BLaER1 (cell line): ENCODE data around the gene ARIH1.
A peak's percentile ranks its signal among the peaks of the same experiment; 100 is the strongest.
"Not testable (repeated sequence)": the region's sequence is repeated elsewhere in the genome, so short reads cannot be mapped to it uniquely, and the experiment has no call there.

ENCODE experiments used
- H3K27ac ChIP-seq: shearing (Covaris generic); formaldehyde crosslinking; 2 replicates; pipeline ENCODE4 v1.8.1; 2022
- H3K27me3 ChIP-seq: shearing (Covaris generic); formaldehyde crosslinking; 2 replicates; pipeline ENCODE4 v1.8.1; 2022
- H3K36me3 ChIP-seq: shearing (Covaris generic); formaldehyde crosslinking; 2 replicates; pipeline ENCODE4 v1.8.1; 2022
- H3K4me1 ChIP-seq: shearing (Covaris generic); formaldehyde crosslinking; 2 replicates; pipeline ENCODE4 v1.8.1; 2022
- H3K4me2 ChIP-seq: shearing (Covaris generic); formaldehyde crosslinking; 2 replicates; pipeline ENCODE4 v1.8.1; 2022
- H3K4me3 ChIP-seq: shearing (Covaris generic); formaldehyde crosslinking; 2 replicates; pipeline ENCODE4 v1.8.1; 2022
- H3K9ac ChIP-seq: shearing (Covaris generic); formaldehyde crosslinking; 2 replicates; pipeline ENCODE4 v1.8.1; 2022
- H3K9me3 ChIP-seq: shearing (Covaris generic); formaldehyde crosslinking; 2 replicates; pipeline ENCODE4 v1.8.1; 2022
- H4K20me1 ChIP-seq: shearing (Covaris generic); formaldehyde crosslinking; 2 replicates; pipeline ENCODE4 v1.8.1; 2022
- Cebpa-rat ChIP-seq: shearing (Covaris generic); IDR thresholded peaks from 2 replicates; pipeline ENCODE4 v1.8.1; 2022

The ARIH1 gene

GRCh38 chr15:72614810-72615532 lies 140.8 kb downstream of the ARIH1 start:
- H3K36me3 ChIP-seq: no peaks in the 10 kb centered on the region
- no peak overlapping the region for H3K9ac ChIP-seq
- no peaks in the 10 kb centered on the region for H3K4me1 ChIP-seq
- H3K4me2 ChIP-seq: no peak overlapping the region
- no peak for TF ChIP-seq Cebpa-rat
- no peak overlapping the region for H3K4me3 ChIP-seq
- H3K9me3 ChIP-seq: no peaks in the 10 kb centered on the region
- H3K27me3 ChIP-seq: no peaks in the 10 kb centered on the region
- H4K20me1 ChIP-seq: no peaks in the 10 kb centered on the region
- no peak overlapping the region for H3K27ac ChIP-seq

GRCh38 chr15:72615533-72616233 lies 141.6 kb downstream of the ARIH1 start:
- H3K4me2 ChIP-seq, H3K36me3 ChIP-seq, H4K20me1 ChIP-seq, H3K9ac ChIP-seq, H3K4me1 ChIP-seq, H3K4me3 ChIP-seq, H3K27ac ChIP-seq, H3K9me3 ChIP-seq, H3K27me3 ChIP-seq: not testable (repeated sequence)

GRCh38 chr15:72616491-72617210 lies 142.5 kb downstream of the ARIH1 start:
- H3K4me3 ChIP-seq: no peak overlapping the region
- H3K9me3 ChIP-seq: no peaks in the 10 kb centered on the region
- H3K36me3 ChIP-seq: no peaks in the 10 kb centered on the region
- H3K9ac ChIP-seq: no peak overlapping the region
- no peak overlapping the region for H3K27ac ChIP-seq
- no peaks in the 10 kb centered on the region for H3K4me1 ChIP-seq
- no peak for TF ChIP-seq Cebpa-rat
- H4K20me1 ChIP-seq: no peaks in the 10 kb centered on the region
- no peaks in the 10 kb centered on the region for H3K27me3 ChIP-seq
- 0 out of 2 replicates have a peak overlapping the region, but pooled peaks have one; percentile 26 for H3K4me2 ChIP-seq

GRCh38 chr15:72623854-72624253 lies 149.7 kb downstream of the ARIH1 start:
- not testable (repeated sequence) for H3K4me1 ChIP-seq, H3K9me3 ChIP-seq, H4K20me1 ChIP-seq, H3K27me3 ChIP-seq, H3K36me3 ChIP-seq, H3K4me2 ChIP-seq, H3K9ac ChIP-seq, H3K27ac ChIP-seq, H3K4me3 ChIP-seq

GRCh38 chr15:72626153-72626552 lies 152.0 kb downstream of the ARIH1 start:
- H3K27ac ChIP-seq, H3K4me2 ChIP-seq, H3K27me3 ChIP-seq, H3K36me3 ChIP-seq, H3K4me3 ChIP-seq, H3K9me3 ChIP-seq, H3K9ac ChIP-seq, H4K20me1 ChIP-seq, H3K4me1 ChIP-seq: not testable (repeated sequence)

GRCh38 chr15:72628249-72629067 lies 154.3 kb downstream of the ARIH1 start:
- not testable (repeated sequence) for H3K4me1 ChIP-seq, H3K4me2 ChIP-seq, H3K27ac ChIP-seq, H4K20me1 ChIP-seq, H3K9me3 ChIP-seq, H3K9ac ChIP-seq, H3K27me3 ChIP-seq, H3K4me3 ChIP-seq, H3K36me3 ChIP-seq

- H3K9ac ChIP-seq, H4K20me1 ChIP-seq, H3K36me3 ChIP-seq, H3K4me2 ChIP-seq, H3K9me3 ChIP-seq, H3K4me1 ChIP-seq, H3K27ac ChIP-seq, H3K4me3 ChIP-seq, H3K27me3 ChIP-seq: not testable (repeated sequence)
Measured at GRCh38 chr15:72629068-72629570, 155.0 kb downstream of the ARIH1 start.

GRCh38 chr15:72636519-72637282 lies 162.6 kb downstream of the ARIH1 start:
- not testable (repeated sequence) for H3K9ac ChIP-seq, H3K27me3 ChIP-seq, H3K4me2 ChIP-seq, H3K4me1 ChIP-seq, H3K36me3 ChIP-seq, H3K9me3 ChIP-seq, H4K20me1 ChIP-seq
- Histone ChIP-seq H3K27ac (peak overlapping the region; percentile 30; the same call in 1 of the 2 replicates), H3K4me3 (peak overlapping the region; percentile 52; the same call in 1 of the 2 replicates)

- not testable (repeated sequence) for H3K9me3 ChIP-seq, H3K4me3 ChIP-seq, H3K27ac ChIP-seq, H3K36me3 ChIP-seq, H4K20me1 ChIP-seq, H3K27me3 ChIP-seq, H3K4me1 ChIP-seq, H3K4me2 ChIP-seq, H3K9ac ChIP-seq
Measured at GRCh38 chr15:72639759-72640483, 165.8 kb downstream of the ARIH1 start.

- H3K4me2 ChIP-seq, H3K9ac ChIP-seq, H3K27me3 ChIP-seq, H3K27ac ChIP-seq, H3K36me3 ChIP-seq, H3K4me1 ChIP-seq, H3K9me3 ChIP-seq, H3K4me3 ChIP-seq, H4K20me1 ChIP-seq: not testable (repeated sequence)
Measured at GRCh38 chr15:72642271-72642670, 168.1 kb downstream of the ARIH1 start.

- H3K9me3 ChIP-seq, H3K4me1 ChIP-seq, H3K27ac ChIP-seq, H3K9ac ChIP-seq, H4K20me1 ChIP-seq, H3K27me3 ChIP-seq, H3K4me3 ChIP-seq, H3K4me2 ChIP-seq, H3K36me3 ChIP-seq: not testable (repeated sequence)
Measured at GRCh38 chr15:72648631-72649253, 174.6 kb downstream of the ARIH1 start.
